OCI-LY3 (cell line): Measurements from ENCODE around the gene SOX1.

Experiments used
- H2AFZ ChIP-seq: fragments of 200-600, 300-600 bp; shearing (Covaris generic); 2 replicates; pipeline ENCODE4 v1.6.0; 2014; ENCODE audit warnings: antibody characterized with exemption, low read depth, low read length
- H3K27ac ChIP-seq: fragments of 200-600, 300-600 bp; sonication (generic); 2 replicates; pipeline ENCODE4 v1.5.1; 2014; ENCODE audit warnings: mild to moderate bottlenecking, low read length, moderate library complexity, mixed read lengths
- H3K27me3 ChIP-seq: fragments of 200-600, 300-600 bp; sonication (generic); 2 replicates; pipeline ENCODE4 v1.6.1; 2014; ENCODE audit warnings: low read depth, low read length, mixed read lengths
- H3K36me3 ChIP-seq: fragments of 200-600, 300-600 bp; sonication (generic); replicated peaks from 2 replicates; pipeline ENCODE3; 2014; ENCODE audit warnings: low read depth, low read length, mixed read lengths
- H3K4me1 ChIP-seq: fragments of 300-600, 200-600 bp; sonication (generic); 2 replicates; pipeline ENCODE4 v1.6.1; 2014; ENCODE audit warnings: low read length, mixed read lengths
- H3K4me2 ChIP-seq: fragments of 200-600, 300-600 bp; sonication (generic); 2 replicates; pipeline ENCODE4 v1.6.1; 2014; ENCODE audit warnings: low read length, mixed read lengths
- H3K4me3 ChIP-seq: fragments of 300-600, 200-600 bp; sonication (generic); 2 replicates; pipeline ENCODE4 v1.5.1; 2014; ENCODE audit warnings: antibody characterized with exemption, mild to moderate bottlenecking, low read length, moderate library complexity
- H3K79me2 ChIP-seq: fragments of 300-600, 200-600 bp; shearing (Covaris generic); 2 replicates; pipeline ENCODE4 v1.6.1; 2014; ENCODE audit warnings: mild to moderate bottlenecking, low read length, mixed read lengths
- H3K9ac ChIP-seq: fragments of 300-600, 200-600 bp; shearing (Covaris generic); 2 replicates; pipeline ENCODE4 v1.6.0; 2014; ENCODE audit warnings: mild to moderate bottlenecking, low read length, moderate library complexity
- H3K9me3 ChIP-seq: fragments of 200-600, 300-600 bp; shearing (Covaris generic); 2 replicates; pipeline ENCODE4 v1.6.1; 2014; ENCODE audit warnings: low read length, mixed read lengths; ENCODE audit not compliant: insufficient read depth
- H4K20me1 ChIP-seq: fragments of 200-600, 300-600 bp; sonication (generic); 2 replicates; pipeline ENCODE4 v1.6.1; 2016; ENCODE audit warnings: low read length, mixed read lengths; ENCODE audit not compliant: insufficient read depth
- EZH2phosphoT487 ChIP-seq: fragments of 200-600 bp; shearing (Covaris generic); IDR thresholded peaks from 2 replicates; pipeline ENCODE4 v1.6.1; 2018; ENCODE audit warnings: antibody characterized with exemption, mixed run types, low read depth
- TF ChIP-seq, protein P1 (sequence below): fragments of 200-600, 300-600 bp; sonication (generic); IDR thresholded peaks from 2 replicates; pipeline ENCODE4 v1.5.1; 2014; ENCODE audit warnings: antibody characterized with exemption, low read length, low read depth

The SOX1 gene

DNA sequence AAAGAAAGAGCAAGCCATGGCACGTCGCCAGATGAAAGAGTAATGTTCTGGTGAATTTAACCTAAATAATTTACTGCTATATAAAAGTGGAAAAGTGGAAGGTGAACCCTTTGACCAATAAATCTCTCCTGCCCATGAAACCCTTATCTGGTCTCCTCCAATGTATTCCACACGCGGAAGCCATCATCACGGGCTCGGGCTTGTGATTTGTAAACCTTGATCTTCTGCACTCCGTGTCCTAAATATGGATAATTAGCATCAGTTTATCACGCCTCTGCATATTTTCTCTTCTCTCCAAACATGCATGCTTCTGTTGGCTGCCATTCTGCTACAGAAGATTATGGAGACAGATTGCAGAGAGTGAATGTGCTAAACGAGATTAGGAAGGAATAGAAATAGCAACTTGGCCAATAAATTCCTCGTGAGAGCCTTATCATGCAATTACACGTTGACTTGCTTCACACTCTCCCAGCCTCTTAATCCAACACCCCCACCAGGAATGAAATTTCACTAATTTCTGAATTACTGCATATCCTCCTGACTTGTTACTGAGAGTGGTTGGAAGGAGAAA, 34.5 kb downstream of the SOX1 start:
- no peak for TF ChIP-seq EZH2phosphoT487
- TF ChIP-seq, protein P1, sequence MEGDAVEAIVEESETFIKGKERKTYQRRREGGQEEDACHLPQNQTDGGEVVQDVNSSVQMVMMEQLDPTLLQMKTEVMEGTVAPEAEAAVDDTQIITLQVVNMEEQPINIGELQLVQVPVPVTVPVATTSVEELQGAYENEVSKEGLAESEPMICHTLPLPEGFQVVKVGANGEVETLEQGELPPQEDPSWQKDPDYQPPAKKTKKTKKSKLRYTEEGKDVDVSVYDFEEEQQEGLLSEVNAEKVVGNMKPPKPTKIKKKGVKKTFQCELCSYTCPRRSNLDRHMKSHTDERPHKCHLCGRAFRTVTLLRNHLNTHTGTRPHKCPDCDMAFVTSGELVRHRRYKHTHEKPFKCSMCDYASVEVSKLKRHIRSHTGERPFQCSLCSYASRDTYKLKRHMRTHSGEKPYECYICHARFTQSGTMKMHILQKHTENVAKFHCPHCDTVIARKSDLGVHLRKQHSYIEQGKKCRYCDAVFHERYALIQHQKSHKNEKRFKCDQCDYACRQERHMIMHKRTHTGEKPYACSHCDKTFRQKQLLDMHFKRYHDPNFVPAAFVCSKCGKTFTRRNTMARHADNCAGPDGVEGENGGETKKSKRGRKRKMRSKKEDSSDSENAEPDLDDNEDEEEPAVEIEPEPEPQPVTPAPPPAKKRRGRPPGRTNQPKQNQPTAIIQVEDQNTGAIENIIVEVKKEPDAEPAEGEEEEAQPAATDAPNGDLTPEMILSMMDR: no peak
- Histone ChIP-seq H3K27ac (no peak overlapping the region), H3K9ac (no peak overlapping the region), H3K4me2 (no peak overlapping the region), H3K79me2 (no peaks in the 10 kb centered on the region), H4K20me1 (no peaks in the 10 kb centered on the region), H3K36me3 (no peaks in the 10 kb centered on the region), H3K9me3 (peaks cover 3% of the 10 kb centered on the region; the same call in 1 of the 2 replicates), H3K4me1 (no peaks in the 10 kb centered on the region), H3K4me3 (no peak overlapping the region), H2AFZ (no peak overlapping the region), H3K27me3 (no peaks in the 10 kb centered on the region)

DNA sequence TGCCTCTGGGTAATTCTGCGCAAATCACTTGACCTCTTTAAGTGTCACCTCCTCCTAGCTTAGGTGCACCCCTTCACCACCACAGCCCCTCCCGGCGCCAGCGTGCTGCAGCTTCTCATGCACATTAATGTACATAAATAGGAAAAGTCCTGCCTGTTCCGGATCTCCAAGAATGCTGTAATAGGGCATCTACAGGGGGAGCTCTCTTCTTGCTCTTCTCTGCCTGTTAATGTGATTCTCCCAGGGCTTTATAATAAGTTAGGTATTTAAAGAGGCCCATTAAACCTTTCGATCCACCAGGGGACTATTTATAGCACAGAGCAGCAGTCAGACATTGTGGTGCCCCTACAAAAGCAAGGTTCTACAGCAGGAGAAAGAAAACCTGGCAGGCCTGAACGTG, 35.3 kb downstream of the SOX1 start:
- H3K27me3 ChIP-seq: no peaks in the 10 kb centered on the region
- H2AFZ ChIP-seq: no peak overlapping the region
- no peak overlapping the region for H3K4me2 ChIP-seq

DNA sequence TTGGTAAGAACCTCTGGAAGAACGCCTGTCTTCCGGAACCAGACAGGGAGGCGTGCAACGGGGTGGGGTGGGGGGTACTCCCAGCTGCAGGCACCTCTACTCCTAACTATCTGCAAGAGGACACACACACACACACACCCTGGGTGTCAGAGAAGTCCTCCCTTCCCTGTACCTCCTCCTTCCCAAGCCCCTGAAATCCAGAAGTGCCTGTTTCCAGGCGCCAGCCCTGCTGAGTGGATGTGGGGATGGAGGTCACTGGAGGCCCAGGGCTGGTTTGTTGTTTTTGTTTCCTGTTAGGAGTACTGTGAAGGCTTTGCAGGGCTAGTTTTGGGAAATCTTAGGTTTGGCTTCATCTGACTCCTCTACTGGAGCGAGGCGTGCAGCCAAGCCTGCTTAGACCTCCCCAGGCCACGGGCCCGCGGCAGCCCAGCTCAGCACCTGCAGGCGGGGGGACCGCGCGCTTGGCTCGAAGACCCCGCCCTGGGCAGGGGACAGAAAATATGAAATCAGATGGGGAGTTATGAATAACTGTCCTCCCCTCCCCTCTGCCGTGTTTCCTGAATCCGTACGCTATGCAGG, 36.4 kb downstream of the SOX1 start:
- Histone ChIP-seq H3K4me1 (no peaks in the 10 kb centered on the region), H3K79me2 (no peaks in the 10 kb centered on the region), H3K27me3 (no peaks in the 10 kb centered on the region), H3K9ac (no peak overlapping the region), H2AFZ (no peak overlapping the region), H4K20me1 (no peaks in the 10 kb centered on the region), H3K36me3 (no peaks in the 10 kb centered on the region), H3K4me3 (no peak overlapping the region), H3K4me2 (no peak overlapping the region), H3K9me3 (no peaks in the 10 kb centered on the region), H3K27ac (no peak overlapping the region)
- no peak for TF ChIP-seq EZH2phosphoT487
- TF ChIP-seq, protein P1: no peak

More for the DNA sequence above, 35.3 kb downstream of the SOX1 start:
- Histone ChIP-seq H3K9ac (no peak overlapping the region), H3K4me3 (no peak overlapping the region), H3K9me3 (no peaks in the 10 kb centered on the region), H3K27ac (no peak overlapping the region), H3K36me3 (no peaks in the 10 kb centered on the region), H3K4me1 (no peaks in the 10 kb centered on the region), H3K79me2 (no peaks in the 10 kb centered on the region), H4K20me1 (no peaks in the 10 kb centered on the region)
- TF ChIP-seq EZH2phosphoT487: no peak

DNA sequence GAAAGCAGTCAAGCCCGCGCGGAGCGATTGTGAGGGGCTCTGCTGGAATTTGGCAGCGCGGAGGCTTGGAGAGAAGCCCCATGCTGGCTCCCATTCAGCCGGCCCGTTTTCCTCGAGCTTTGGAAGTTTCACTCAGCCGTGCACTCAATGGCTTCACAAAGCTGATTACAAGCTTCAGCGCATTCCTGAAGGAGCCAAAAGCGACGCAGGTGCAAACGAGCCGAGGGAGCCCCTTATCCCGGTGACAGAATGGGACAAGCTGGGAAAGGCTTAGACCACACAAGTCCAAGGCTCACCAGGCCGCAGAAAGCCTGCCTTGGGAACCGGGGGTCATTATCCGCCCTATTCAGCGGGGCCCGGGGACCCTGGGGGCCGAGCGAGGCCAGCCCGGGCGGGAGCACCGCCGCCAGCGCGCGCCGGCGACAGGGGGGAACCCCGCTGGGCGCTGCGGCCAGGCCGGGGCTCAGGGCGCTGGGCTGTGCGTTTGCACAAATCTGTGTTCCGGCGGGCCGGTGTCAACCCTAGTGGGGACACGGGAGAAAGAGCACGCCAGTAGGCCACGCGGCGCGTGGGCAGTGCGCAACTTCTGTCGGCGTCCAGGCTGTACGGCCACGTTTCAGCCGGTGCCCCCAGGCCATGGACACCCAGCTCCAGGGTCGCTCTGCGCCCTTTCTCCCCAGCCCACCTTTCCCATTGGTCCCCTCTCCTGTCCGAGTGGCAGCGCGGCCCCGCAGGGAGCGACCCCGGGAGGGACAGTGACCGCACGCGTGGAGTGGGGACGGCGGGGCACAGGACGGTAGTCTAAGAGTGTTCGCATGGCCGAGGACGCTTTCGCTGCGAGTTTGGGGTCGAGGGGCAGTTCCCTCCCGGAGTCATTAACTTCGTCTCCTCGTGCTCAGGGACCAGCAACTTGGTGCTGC, 37.3 kb downstream of the SOX1 start:
- TF ChIP-seq, protein P1: no peak
- no peaks in the 10 kb centered on the region for H4K20me1 ChIP-seq
- H3K4me3 ChIP-seq: no peak overlapping the region
- H3K36me3 ChIP-seq: no peaks in the 10 kb centered on the region
- no peaks in the 10 kb centered on the region for H3K9me3 ChIP-seq
- H3K27ac ChIP-seq: no peak overlapping the region
- no peak overlapping the region for H3K9ac ChIP-seq
- H3K4me1 ChIP-seq: no peaks in the 10 kb centered on the region
- H3K4me2 ChIP-seq: no peak overlapping the region
- H2AFZ ChIP-seq: no peak overlapping the region
- no peaks in the 10 kb centered on the region for H3K79me2 ChIP-seq
- no peaks in the 10 kb centered on the region for H3K27me3 ChIP-seq
